ENCODE results near the gene BAZ2B.

Gene BAZ2B

DNA sequence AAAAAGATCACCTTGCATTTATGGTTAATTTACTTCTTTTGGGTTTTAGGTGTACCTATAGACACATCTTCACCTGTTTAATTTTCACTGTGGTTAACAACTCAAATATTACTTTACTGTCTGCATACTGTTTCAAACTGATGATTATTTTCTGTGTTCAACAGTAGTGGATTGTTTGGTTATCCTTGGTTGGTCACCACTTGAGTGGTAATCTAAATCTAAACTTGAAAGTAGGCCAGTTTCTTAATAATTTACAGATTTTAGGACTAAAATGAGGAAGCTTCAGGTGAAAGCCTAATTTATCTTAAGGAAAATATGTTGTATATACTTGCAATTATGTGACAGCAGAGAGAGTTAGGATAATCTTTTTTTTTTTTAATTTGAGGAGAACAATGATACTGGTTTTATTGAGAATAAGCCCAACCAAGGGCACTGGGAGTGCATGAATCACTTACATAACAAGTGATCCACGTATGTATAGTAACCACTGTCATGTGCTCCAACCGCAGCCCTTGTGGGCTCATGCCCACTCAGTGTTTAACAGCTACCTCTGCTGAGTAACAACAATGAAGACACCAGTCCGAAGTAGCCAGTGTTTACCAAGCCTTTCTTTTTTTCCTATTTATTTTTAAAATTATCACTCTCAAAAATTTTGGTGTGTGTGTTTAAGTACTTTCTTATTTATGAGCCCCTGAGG lies 298.8 kb downstream of the BAZ2B start:
- no peak for DNase-seq (ENCODE audit: low spot score)

DNA sequence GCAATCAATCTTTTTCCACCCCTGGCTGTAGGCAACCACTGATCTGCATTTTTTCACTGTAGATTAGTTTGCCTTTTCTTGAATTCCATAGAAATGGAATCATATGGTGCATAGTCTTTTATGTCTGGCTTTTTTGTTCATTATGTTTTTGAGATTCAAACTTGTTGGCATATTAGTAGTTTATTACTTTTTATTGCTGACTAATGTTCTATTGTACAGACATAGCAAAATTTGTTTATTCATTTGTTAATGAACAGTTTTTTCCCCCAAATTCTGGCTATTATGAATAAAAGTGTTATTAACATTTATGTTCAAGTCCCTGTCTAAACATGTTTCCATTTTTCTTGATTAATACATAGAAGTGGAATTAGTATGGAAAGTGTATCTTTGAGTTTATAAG lies 308.4 kb downstream of the BAZ2B start:
- DNase-seq (ENCODE audit: low spot score) = no peak

DNA sequence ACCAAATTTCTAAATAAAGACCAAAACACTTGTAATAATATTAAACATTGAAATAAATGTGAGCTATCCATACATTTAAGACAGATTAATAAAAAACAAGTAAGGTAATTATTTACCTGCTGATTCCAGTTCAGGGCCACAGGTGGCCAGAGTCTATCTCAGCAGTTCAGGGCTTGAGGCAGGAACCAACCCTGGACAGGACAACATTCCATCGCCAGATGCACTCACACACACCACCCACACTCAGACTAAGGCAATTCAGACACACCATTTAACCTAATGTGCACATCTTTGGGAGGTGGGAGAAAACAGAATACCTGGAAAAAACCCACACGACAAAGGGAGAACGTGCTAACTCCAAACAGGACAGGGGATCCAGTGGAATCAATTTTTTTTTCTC lies 315.8 kb downstream of the BAZ2B start:
- DNase-seq (ENCODE audit: low spot score) = no peak

DNA sequence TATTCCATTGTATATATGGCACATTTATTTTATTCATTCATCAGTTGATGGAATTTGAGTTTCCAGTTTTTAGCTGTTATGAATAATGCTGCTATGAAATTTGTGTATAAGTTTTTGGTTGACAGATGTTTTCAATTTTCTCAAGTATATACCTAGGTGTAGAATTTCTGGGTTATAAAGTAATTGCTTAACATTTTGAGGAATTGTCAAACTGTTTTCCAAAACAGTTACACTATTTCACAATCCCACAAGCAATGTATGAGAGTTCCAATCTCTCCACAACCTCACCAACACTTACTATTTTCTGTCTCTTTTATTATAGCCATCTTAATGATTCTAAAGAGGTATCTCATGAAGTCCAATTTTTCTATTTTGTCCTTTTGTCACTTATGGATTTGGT lies 317.4 kb downstream of the BAZ2B start:
- no peak for DNase-seq (ENCODE audit: low spot score)

DNA sequence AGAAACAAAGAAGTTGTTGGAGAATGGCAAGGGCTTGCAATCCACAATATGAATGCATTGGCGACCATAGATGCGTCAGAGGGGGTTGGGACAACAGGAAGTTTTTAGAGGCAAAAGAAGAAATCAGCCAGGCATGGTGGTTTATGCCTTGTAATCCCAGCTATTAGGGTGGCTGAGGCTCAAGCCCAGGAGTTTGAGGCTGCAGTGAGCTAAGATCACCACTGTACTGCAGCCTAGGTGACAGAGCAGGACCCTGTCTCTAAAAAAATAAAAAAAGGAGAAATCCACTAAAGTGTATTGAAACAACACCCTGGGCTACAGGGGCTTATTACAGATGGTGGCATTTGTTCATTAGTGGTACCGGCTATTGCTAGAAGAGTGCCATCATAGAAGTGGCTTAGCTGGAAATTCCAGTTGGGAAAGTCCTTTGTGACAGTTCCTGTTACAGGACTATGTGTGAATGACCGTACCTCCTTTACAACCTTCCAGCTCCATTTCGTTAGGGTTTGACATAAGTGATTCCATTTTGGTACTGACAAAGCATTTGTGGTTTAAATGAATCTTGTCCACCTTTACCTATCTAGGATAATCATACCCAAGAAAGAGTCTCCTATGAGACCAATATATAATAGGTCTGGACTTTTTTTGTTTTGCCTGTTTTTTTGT lies 319.2 kb downstream of the BAZ2B start:
- no peak for DNase-seq (ENCODE audit: low spot score)

DNA sequence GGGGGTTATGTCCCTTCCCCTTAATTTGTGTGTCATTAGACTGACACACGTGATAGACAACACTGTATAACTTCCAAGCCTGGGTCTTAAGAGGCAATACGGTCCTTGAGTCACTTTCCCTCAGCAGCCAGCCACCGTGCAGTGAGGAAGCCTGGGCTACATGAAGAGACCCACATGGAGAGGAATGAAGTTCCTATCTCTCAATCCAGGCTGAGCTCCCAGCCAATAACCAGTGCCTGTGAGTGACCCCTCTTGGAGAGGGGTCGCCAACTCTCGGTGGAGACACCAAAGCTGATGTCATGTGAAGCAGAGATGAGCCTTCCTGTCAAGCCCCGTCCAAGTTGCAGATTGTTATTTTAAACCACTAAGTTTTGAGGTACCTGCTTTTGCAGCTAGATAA lies 324.2 kb downstream of the BAZ2B start:
- no peak for DNase-seq (ENCODE audit: low spot score)

DNA sequence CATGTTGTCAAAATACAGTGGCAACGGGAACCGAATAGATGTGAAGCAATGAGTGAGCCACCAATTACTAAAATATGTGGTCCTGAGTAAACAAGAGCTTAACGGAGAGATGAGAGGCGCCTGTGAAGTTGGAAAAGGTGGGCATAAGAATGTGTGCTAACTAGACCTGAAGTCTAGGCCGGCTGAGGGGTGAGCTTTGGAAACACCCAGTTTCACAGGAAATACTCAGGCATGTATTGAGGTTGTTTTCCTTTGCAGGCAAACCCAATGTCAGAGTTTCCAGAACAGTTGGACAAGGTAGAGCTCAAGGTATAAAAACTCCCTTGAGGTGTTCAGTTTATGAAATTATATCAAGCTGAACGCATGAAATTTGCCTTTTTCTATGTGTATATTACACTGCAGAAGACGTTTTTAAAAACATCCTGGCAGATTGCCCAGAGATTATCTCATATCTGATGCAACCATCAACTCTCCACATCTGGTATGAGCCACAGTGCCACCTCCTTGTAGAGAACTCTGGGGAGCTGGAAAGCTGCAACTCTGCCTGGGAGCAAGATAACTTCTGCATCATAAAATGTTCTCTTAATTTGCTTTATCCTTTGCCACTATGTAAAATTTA lies 325.9 kb downstream of the BAZ2B start:
- peak; percentile 63 for DNase-seq (ENCODE audit: low spot score)

DNA sequence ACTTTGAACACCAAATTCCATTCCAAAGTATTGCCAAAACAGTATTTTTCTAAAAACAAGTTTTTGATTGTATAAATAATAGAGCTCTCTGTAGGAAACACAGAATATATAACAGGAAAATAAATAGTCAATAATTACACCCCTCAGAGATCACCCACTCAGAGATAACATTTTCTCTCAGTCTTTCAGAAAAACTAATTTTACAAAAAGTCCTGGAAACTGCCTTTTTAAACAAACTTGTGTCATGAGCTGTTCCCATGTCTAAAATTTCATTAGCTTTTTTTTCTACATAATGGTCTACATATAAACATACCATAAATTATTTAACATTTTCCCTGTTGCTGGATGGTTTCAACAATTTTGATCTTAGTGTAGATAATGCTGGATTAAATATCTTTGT lies 328.6 kb downstream of the BAZ2B start:
- DNase-seq (ENCODE audit: low spot score) = no peak

DNA sequence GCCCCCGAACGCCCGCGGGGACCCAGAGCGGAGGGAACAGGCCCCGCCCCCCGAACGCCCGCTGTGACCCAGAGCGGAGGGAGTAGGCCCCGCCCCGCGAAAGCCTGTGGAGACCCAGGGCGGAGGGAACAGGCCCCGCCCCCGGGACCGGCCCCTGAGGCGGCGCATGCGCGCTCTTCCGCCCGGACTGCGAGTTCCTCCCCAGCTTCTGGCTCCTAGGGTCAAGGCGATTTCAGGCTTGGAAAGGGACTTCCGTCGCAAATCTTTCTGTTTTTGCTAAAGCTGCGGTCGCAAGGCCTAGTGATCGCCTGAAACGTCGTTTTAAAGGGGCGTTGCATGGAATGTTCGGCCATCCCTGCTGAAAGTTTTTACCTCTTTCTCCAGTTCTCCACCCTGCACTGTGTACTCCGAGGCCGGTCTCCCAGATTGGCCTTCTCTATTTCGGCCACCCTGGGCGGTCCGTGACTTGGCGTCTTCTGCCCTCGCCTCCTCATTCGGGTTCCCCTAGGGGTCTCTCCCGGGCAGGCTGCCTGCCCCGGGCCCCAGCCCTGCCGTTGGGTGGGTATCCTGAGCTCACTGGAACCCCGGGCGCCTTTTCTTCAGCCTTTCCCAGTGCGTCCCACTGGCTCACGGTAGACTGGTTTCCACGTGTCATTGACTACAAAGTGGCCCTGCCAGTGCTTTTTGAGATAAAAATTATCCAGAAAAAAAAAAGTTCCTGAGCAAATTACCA lies 329.5 kb downstream of the BAZ2B start:
- peak; percentile 96 for DNase-seq (ENCODE audit: low spot score)

DNA sequence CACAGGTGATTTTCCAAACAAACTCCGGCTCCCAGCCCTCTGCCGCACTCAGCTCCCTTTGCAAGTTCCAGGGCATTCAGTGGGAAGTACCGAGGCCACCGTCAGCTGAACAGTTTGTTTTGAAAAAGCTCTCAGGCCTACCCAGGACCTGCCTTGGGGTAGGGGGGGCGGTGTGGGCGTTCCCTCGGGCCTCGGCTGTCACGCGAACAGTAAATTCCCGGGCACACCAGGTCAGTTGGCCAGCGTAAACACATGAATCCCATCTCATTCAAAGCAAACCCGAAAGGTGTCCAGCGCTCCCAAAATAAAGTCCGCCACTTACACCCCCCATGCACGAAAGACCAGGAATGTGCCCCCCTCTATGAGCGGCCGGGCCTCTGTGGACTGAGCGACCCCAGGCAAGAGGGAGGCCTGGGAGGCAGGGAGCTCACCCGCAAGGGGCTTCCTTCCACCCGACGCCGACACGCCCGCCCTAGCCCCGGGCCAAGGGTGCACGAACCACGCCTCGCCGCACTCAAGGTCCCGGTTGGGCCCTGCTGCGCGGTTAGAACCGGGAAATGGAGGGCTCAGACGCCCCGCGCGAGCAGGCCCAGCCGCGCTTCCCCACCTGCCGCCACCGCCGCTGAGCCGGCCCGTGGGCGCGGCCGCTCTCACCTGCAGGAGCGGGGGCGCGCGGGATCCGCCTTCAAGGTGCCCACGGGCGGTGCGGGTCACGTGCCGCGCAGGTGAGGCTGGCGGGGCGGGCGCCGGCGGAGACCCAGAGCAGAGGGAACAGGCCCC lies 330.2 kb downstream of the BAZ2B start, which contains the start of gene WDSUB1:
Gene WDSUB1, minus strand, starts transcription at position 775 of the 780 bp plus-strand sequence. CDS start 3,634 bp downstream, outside the sequence.
- peak; percentile 66 for DNase-seq (ENCODE audit: low spot score)

DNA sequence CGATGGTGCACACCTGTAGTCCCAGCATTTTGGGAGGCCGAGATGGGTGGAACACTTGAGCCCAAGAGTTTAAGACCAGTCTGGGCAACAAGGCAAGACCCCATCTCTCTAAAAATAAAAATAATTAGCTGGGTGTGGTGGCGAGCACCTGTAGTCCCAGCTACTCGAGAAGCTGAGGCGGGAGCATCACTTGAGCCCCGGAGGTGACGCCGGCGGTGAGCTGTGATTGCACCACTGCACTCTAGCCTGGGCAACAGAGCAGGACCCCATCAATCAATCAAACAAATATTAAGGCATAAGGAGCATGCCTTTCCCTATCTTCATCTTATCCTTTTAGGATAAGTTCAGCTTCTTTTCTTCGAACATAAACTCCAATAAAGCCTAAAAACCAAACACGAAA lies 330.9 kb downstream of the BAZ2B start:
- DNase-seq (ENCODE audit: low spot score) = no peak

DNA sequence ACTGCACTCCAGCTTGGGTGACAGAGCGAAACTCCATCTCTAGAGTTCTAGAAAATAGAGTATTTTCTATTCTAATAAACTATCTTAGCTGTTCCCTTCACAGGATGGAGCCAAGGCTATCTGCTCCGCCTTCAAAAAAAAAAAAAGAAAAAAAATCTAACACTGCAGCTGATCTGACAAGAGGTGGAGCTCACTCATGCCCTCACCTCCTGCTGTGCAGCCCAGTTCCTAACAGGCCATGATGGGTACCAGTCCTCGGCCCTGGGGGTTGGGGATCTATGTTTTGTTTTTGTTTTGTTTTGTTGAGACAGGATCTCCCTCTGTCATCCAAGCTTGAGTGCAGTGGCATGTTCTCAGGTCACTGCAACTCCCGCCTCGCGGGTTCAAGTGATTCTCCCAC lies 332.8 kb downstream of the BAZ2B start:
- DNase-seq (ENCODE audit: low spot score) = no peak

DNA sequence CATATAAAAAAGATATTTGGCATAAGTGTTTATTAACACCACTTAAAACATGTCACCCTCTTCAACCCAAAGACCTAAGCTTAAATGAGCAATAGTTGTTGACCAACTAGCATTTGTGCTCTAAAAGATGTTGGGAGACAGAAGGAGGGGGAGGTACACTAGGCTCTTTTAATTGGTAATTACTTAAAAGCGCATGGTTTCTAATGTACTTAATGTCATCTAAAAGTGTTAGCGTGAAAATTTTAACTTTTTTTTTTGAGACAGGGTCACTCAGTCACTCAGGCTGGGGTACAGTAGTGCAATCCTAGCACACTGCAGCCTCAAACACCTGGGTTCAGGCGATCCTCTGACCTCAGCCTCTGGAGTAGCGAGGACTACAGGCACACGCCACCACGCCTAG lies 335.3 kb downstream of the BAZ2B start:
- DNase-seq (ENCODE audit: low spot score) = no peak

DNA sequence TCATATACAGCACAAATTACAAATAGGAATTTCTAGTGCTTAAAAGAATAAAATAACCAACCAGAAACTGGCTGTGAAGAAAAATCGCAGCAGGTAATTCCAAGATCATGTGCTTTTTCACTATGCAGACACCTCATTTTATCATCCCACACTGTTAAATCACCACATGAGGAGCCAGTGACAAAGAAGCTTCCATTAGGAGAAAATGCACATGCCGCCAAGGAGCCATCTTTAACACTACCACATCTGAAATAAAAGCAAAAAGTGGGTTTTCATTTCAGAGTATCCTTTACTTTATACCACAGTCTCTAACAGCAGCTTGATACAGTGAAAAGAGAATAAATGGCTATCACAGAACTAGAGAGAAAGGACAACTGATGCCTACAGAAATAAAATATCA lies 336.6 kb downstream of the BAZ2B start:
- DNase-seq (ENCODE audit: low spot score) = no peak

DNA sequence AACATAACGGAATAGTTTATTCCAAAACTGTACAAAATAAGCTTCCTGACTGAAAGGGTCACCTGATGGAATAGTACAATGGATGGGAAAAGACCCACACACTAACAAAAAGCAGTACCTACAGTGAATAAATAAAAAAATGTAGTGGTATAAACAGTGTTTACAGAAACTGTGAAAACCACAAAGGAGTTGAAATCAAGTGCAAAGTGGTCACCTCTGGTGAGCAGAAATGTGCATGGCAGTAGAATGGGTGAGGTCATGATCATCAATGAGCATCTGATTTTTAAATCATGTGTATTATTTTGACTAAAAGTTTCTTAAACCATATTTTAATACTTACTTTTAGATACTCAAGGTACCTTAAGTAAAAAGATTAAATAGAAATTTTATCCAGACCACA lies 341.2 kb downstream of the BAZ2B start:
- DNase-seq (ENCODE audit: low spot score) = no peak

DNA sequence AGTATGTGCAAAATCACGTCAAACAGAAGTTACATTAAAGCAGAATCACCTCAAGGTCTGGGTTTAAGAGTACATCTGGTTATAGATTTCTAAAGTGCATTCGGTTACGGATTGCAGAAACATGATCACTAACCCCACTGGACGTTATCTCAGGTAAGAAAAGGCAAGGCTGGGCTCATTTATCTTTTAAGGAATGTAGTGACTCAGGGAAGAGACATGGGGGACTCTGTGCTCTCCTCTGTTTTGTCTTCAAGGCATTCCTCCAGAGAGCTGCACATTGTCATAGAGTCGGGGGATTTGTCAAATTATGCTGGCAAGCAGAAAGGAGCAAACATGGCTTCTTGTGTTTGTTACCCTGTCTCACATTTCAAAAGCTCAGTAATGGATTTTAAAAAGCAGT lies 344.2 kb downstream of the BAZ2B start:
- DNase-seq (ENCODE audit: low spot score) = no peak

DNA sequence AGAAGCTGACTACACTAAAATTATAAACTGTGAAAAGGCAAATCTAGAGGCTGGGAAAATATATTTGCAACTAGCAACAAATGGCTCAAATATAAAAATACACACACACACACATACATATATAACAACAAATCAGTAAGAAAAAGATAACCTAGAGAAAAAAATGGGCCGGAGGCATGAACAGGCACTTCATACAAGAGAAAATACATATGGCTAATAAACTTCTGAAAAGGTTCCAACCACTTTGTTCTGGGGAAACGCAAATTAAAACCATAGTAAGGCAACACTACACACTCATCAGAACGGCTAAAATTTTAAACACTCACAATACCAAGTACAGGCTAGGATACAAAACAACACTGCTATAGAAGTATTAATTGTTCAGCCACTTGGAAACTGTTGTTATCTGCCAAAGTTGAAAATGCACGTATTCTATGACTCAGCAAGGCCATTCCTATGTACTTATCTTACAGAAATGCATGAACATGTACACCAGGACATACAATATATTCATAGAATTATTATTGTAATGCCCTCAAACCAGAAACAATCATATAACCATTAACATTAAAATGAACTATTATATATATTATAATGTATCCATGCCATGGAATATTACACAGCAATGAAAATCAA lies 345.5 kb downstream of the BAZ2B start:
- no peak for DNase-seq (ENCODE audit: low spot score)
